IMR-90 (cell line): ENCODE measurements around the gene C12orf60. TPM values are rescaled to one million over a fixed set of nuclear protein-coding genes. Genes with fewer than 3 reads are reported as not detected.

Experiments
- ATAC-seq: fragments of 200-7000 bp; cut with Tn5 transposase; 2 replicates; pipeline ENCODE4 v1.9.1; 2020; ENCODE audit warnings: low read depth, mild to moderate bottlenecking, moderate library complexity
- BruUV-seq: library from RNA; stranded (reverse); fragments of 400-500 nt; replicated peaks from 2 replicates; lab custom pipeline; 2021; lab: Mats Ljungman, UMichigan
- CTCF ChIA-PET: fragments of 300-600 bp; formaldehyde crosslinking; extraction: SDS; loops from one replicate; lab custom pipeline; 2021; ENCODE audit warnings: antibody characterized with exemption; lab: Yijun Ruan, JAX
- POLR2A ChIA-PET: fragments of 300-600 bp; sonication (Branson Sonifier 250); formaldehyde crosslinking; loops from one replicate; lab custom pipeline; 2022; ENCODE audit warnings: antibody characterized with exemption; ENCODE audit not compliant: unreplicated experiment; lab: Charles Lee
- DNase-seq: peaks from one replicate; pipeline ENCODE4 v3.0.0; 2013
- H2AFZ ChIP-seq: replicated peaks from 2 replicates; pipeline ENCODE3; 2013; ENCODE audit warnings: low read length, mild to moderate bottlenecking; ENCODE audit not compliant: poor library complexity
- H2AK5ac ChIP-seq: 2 replicates; pipeline ENCODE4 v1.6.1; 2013; ENCODE audit warnings: low read depth, low read length, inconsistent platforms
- H2AK9ac ChIP-seq: replicated peaks from 2 replicates; pipeline ENCODE3; 2013; ENCODE audit warnings: mild to moderate bottlenecking, low read depth, low read length, moderate library complexity; ENCODE audit not compliant: poor library complexity
- H2BK120ac ChIP-seq: 2 replicates; pipeline ENCODE4 v1.6.1; 2013; ENCODE audit warnings: low read depth, low read length, inconsistent platforms
- H2BK15ac ChIP-seq: 3 replicates; pipeline ENCODE4 v1.6.1; 2013; ENCODE audit warnings: low read depth, low read length, inconsistent platforms
- H2BK20ac ChIP-seq: 2 replicates; pipeline ENCODE4 v1.6.1; 2013; ENCODE audit warnings: low read depth, mild to moderate bottlenecking, inconsistent platforms, low read length, moderate library complexity
- H2BK5ac ChIP-seq: 2 replicates; pipeline ENCODE4 v1.6.1; 2013; ENCODE audit warnings: mild to moderate bottlenecking, low read depth, low read length, inconsistent platforms; ENCODE audit not compliant: poor library complexity, severe bottlenecking
- H3K14ac ChIP-seq: replicated peaks from 2 replicates; pipeline ENCODE4 v1.6.1; 2013; ENCODE audit warnings: low read depth, low read length, inconsistent platforms
- H3K18ac ChIP-seq: 2 replicates; pipeline ENCODE4 v1.6.1; 2013; ENCODE audit warnings: low read depth, low read length, control low read depth
- H3K23ac ChIP-seq: 2 replicates; pipeline ENCODE4 v1.6.1; 2013; ENCODE audit warnings: low read depth, low read length, inconsistent platforms
- H3K27ac ChIP-seq: 2 replicates; pipeline ENCODE4 v1.5.1; 2013; ENCODE audit warnings: mild to moderate bottlenecking, control low read depth, low read length; ENCODE audit not compliant: insufficient read depth
- H3K27me3 ChIP-seq: 2 replicates; pipeline ENCODE4 v1.6.1; 2013; ENCODE audit warnings: low read length; ENCODE audit not compliant: control insufficient read depth, insufficient read depth
- H3K36me3 ChIP-seq: 2 replicates; pipeline ENCODE4 v1.6.1; 2013; ENCODE audit warnings: low read length, mixed read lengths; ENCODE audit not compliant: control insufficient read depth, insufficient read depth
- H3K4ac ChIP-seq: 2 replicates; pipeline ENCODE4 v1.6.1; 2013; ENCODE audit warnings: low read depth, low read length, inconsistent platforms
- H3K4me1 ChIP-seq: 2 replicates; pipeline ENCODE4 v1.6.1; 2013; ENCODE audit warnings: low read length, mixed read lengths; ENCODE audit not compliant: control insufficient read depth, insufficient read depth
- H3K4me2 ChIP-seq: 2 replicates; pipeline ENCODE4 v1.6.1; 2013; ENCODE audit warnings: low read depth, mild to moderate bottlenecking, control low read depth, low read length, moderate library complexity
- H3K4me3 ChIP-seq: 2 replicates; pipeline ENCODE4 v1.5.1; 2013; ENCODE audit warnings: low read depth, mild to moderate bottlenecking, control low read depth, low read length, moderate library complexity; ENCODE audit not compliant: insufficient read depth
- H3K56ac ChIP-seq: 2 replicates; pipeline ENCODE4 v1.6.1; 2013; ENCODE audit warnings: low read length, inconsistent platforms; ENCODE audit not compliant: insufficient read depth; ENCODE audit errors: extremely low read depth
- H3K79me1 ChIP-seq, 2 experiments: 2 replicates each; pipeline ENCODE4 v1.6.1; 2013; ENCODE audit warnings: low read length in 2 of 2, inconsistent platforms in 1 of 2, low read depth in 1 of 2
- H3K9ac ChIP-seq: 2 replicates; pipeline ENCODE4 v1.6.1; 2013; ENCODE audit warnings: low read depth, low read length, control low read depth
- H3K9me1 ChIP-seq: 2 replicates; pipeline ENCODE4 v1.6.1; 2013; ENCODE audit warnings: low read length, inconsistent platforms; ENCODE audit not compliant: insufficient read depth
- H3K9me3 ChIP-seq: 2 replicates; pipeline ENCODE4 v1.6.1; 2013; ENCODE audit warnings: low read length; ENCODE audit not compliant: control insufficient read depth, insufficient read depth
- H4K20me1 ChIP-seq: 2 replicates; pipeline ENCODE4 v1.6.1; 2013; ENCODE audit warnings: low read length, inconsistent platforms; ENCODE audit not compliant: insufficient read depth
- H4K5ac ChIP-seq: 2 replicates; pipeline ENCODE4 v1.6.1; 2013; ENCODE audit warnings: mild to moderate bottlenecking, low read depth, low read length, control low read depth
- H4K8ac ChIP-seq, 2 experiments: 2 replicates each; pipeline ENCODE4 v1.6.1; 2013; ENCODE audit warnings: low read depth in 2 of 2, low read length in 2 of 2, control low read depth in 1 of 2, inconsistent platforms in 1 of 2
- H4K91ac ChIP-seq: 2 replicates; pipeline ENCODE4 v1.6.1; 2013; ENCODE audit warnings: low read depth, low read length, inconsistent platforms; ENCODE audit not compliant: insufficient read depth
- BHLHE40 ChIP-seq: fragments of 150-350 bp; IDR thresholded peaks from 2 replicates; pipeline ENCODE4 v1.6.1; 2016; ENCODE audit warnings: mild to moderate bottlenecking, low read depth, low read length
- CEBPB ChIP-seq: IDR thresholded peaks from 2 replicates; pipeline ENCODE4 v1.6.1; 2012; ENCODE audit warnings: low read depth, low read length, improper control_type of control experiment
- CHD1 ChIP-seq: IDR thresholded peaks from 2 replicates; pipeline ENCODE4 v1.6.1; 2012; ENCODE audit warnings: low read depth, low read length, improper control_type of control experiment
- CTCF ChIP-seq: conservative IDR thresholded peaks from 2 replicates; pipeline ENCODE4 v1.5.1; 2012; ENCODE audit warnings: mild to moderate bottlenecking, low read depth, low read length, improper control_type of control experiment
- FOS ChIP-seq: fragments of 150-350 bp; IDR thresholded peaks from 2 replicates; pipeline ENCODE4 v1.6.1; 2016; ENCODE audit warnings: low read depth, low read length
- MAFK ChIP-seq: IDR thresholded peaks from 2 replicates; pipeline ENCODE4 v1.6.1; 2012; ENCODE audit warnings: low read depth, low read length, improper control_type of control experiment
- MAZ ChIP-seq: IDR thresholded peaks from 2 replicates; pipeline ENCODE4 v1.6.1; 2012; ENCODE audit warnings: low read depth, mild to moderate bottlenecking, low read length, improper control_type of control experiment, moderate library complexity, borderline replicate concordance
- MXI1 ChIP-seq: IDR thresholded peaks from 2 replicates; pipeline ENCODE4 v1.6.1; 2012; ENCODE audit warnings: low read depth, mild to moderate bottlenecking, low read length, moderate library complexity, borderline replicate concordance
- NFE2L2 ChIP-seq: fragments of 150-350 bp; IDR thresholded peaks from 2 replicates; pipeline ENCODE4 v1.6.1; 2016; ENCODE audit warnings: low read depth, mild to moderate bottlenecking, low read length
- POLR2A ChIP-seq: IDR thresholded peaks from 2 replicates; pipeline ENCODE4 v1.6.1; 2012; ENCODE audit warnings: mild to moderate bottlenecking, low read depth, low read length
- RAD21 ChIP-seq: IDR thresholded peaks from 2 replicates; pipeline ENCODE4 v1.6.1; 2012; ENCODE audit warnings: low read length, improper control_type of control experiment
- RCOR1 ChIP-seq: IDR thresholded peaks from 2 replicates; pipeline ENCODE4 v1.6.1; 2012; ENCODE audit warnings: mild to moderate bottlenecking, low read length, improper control_type of control experiment; ENCODE audit not compliant: insufficient replicate concordance
- RFX5 ChIP-seq: IDR thresholded peaks from 2 replicates; pipeline ENCODE4 v1.8.0; 2012; ENCODE audit warnings: low read depth, mild to moderate bottlenecking, low read length, moderate library complexity
- SMC3 ChIP-seq: fragments of 150-350 bp; IDR thresholded peaks from 2 replicates; pipeline ENCODE4 v1.6.1; 2016; ENCODE audit warnings: low read depth, mild to moderate bottlenecking, antibody characterized with exemption, low read length, moderate library complexity
- USF2 ChIP-seq: fragments of 150-350 bp; IDR thresholded peaks from 2 replicates; pipeline ENCODE4 v1.6.1; 2017; ENCODE audit warnings: mild to moderate bottlenecking, antibody characterized with exemption, low read length, low read depth
- WGBS, 2 experiments: methylation state at CpG; one replicate each; pipeline versions ENCODE4 v1.1.5 to v1.1.7; 2013; ENCODE audit warnings: missing lambda C conversion rate in 2 of 2; ENCODE audit not compliant: insufficient read length in 1 of 2; ENCODE audit errors: extremely low coverage in 2 of 2; 5-methylcytosine and 5-hydroxymethylcytosine counted together
- dilution Hi-C: fragments of 300-500 bp; cut with HindIII; formaldehyde crosslinking; loops from one replicate; pipeline ENCODE4 v1.14.3; 2018; ENCODE audit warnings: low sequenced_read_pairs; ENCODE audit not compliant: unreplicated experiment
- in situ Hi-C: fragments of 300-500 bp; cut with MboI; formaldehyde crosslinking; loops from 3 replicates; pipeline ENCODE4 v1.14.3; 2019; ENCODE audit warnings: low sequenced_read_pairs, inconsistent platforms, mixed read lengths
- intact Hi-C: fragments of 100-400 bp; cut with micrococcal nuclease; formaldehyde crosslinking; loops from 2 replicates; pipeline ENCODE4 v1.10.0; 2022
- polyA plus RNA-seq, 3 experiments: library from polyadenylated mRNA; depleted of rRNA; stranded (reverse); fragments of >200 nt; gene quantifications; 2 replicates each; pipeline ENCODE4 v1.2.3, GENCODE V29; 2012; ENCODE audit warnings: low replicate concordance in 1 of 3
- total RNA-seq: library from RNA; depleted of rRNA; stranded (reverse); fragments of >200 nt; gene quantifications from 2 replicates; pipeline ENCODE4 v1.2.3, GENCODE V29; 2012
- TF ChIP-seq, protein P1 (sequence below): fragments of 150-350 bp; IDR thresholded peaks from 2 replicates; pipeline ENCODE4 v1.6.1; 2016; ENCODE audit warnings: low read depth, mild to moderate bottlenecking, low read length, moderate library complexity, borderline replicate concordance

Gene C12orf60
- total and polyA plus RNA-seq, 2 of the 4 experiments (the other 2 are of a cell fraction) = 1.1 TPM

DNA sequence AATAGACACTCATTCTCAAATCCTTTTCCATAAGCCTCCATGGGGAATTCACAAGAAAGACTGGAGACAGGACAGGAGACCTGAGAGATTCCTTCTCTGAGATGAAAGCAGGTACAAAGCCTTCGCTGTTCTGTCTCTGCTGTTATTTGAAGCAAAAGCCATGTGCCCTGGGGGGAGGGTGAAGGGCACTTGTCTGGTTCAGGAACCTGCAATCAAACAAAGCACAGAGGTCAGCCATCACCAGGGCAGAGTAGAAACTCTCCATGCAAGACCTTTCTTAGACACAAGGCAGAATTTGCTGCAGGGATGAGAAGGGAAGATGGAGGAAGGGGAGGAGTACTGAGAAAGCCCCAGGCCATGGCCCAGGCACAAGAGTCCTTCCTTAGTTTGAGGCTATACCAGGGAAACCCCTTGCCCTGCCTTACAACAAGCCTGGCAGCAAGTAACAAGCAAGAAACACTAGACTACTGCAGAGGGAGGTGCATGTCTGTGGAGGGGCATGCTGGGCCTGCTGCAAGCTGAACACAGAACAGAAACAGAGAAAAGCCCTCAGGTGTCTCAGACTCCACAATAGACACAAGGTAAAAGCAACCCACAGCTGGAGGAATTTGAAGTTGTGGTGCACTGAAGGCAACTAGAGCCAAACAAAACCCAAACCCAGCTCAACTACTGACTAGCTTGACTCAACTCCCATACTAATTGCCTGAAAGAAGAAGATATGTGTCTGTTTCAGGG lies 47.6 kb downstream of the C12orf60 start:
- dilution Hi-C loops (no loop called here), intact Hi-C loops (no loop called here), in situ Hi-C loops (no loop called here)
- H3K27ac ChIP-seq = no peak overlapping the region
- H4K20me1 ChIP-seq = no peaks in the 10 kb centered on the region
- H3K9me1 ChIP-seq = no peaks in the 10 kb centered on the region; the same call in 1 of the 2 replicates
- no peak overlapping the region for H2AFZ ChIP-seq
- H2AK9ac ChIP-seq = no peak overlapping the region
- POLR2A ChIA-PET = no interaction called here
- DNase-seq (no peak), ATAC-seq (no peak)
- H3K36me3 ChIP-seq = no peaks in the 10 kb centered on the region
- no peak overlapping the region for H3K23ac ChIP-seq
- no peak overlapping the region for H3K14ac ChIP-seq
- H3K56ac ChIP-seq = no peak overlapping the region
- H3K9ac ChIP-seq = no peak overlapping the region
- no peak overlapping the region for H3K18ac ChIP-seq
- no peak overlapping the region for H3K4ac ChIP-seq
- H3K4me2 ChIP-seq = no peak overlapping the region
- H2BK15ac ChIP-seq = no peak overlapping the region
- no peak overlapping the region for H2BK5ac ChIP-seq
- no peaks in the 10 kb centered on the region for H3K79me1 ChIP-seq
- TF ChIP-seq SMC3 = no peak
- no peak for TF ChIP-seq CEBPB
- TF ChIP-seq FOS = no peak
- TF ChIP-seq USF2 = no peak
- no peak for TF ChIP-seq CTCF
- TF ChIP-seq, protein P1, sequence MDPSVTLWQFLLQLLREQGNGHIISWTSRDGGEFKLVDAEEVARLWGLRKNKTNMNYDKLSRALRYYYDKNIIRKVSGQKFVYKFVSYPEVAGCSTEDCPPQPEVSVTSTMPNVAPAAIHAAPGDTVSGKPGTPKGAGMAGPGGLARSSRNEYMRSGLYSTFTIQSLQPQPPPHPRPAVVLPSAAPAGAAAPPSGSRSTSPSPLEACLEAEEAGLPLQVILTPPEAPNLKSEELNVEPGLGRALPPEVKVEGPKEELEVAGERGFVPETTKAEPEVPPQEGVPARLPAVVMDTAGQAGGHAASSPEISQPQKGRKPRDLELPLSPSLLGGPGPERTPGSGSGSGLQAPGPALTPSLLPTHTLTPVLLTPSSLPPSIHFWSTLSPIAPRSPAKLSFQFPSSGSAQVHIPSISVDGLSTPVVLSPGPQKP = no peak
- TF ChIP-seq BHLHE40 = no peak
- no peak for TF ChIP-seq MXI1
- no peak for TF ChIP-seq CHD1
- TF ChIP-seq RAD21 = no peak
- no peak for TF ChIP-seq RFX5
- TF ChIP-seq NFE2L2 = no peak
- no peak for TF ChIP-seq MAZ
- no peak for TF ChIP-seq MAFK
- TF ChIP-seq POLR2A = no peak
- TF ChIP-seq RCOR1 = no peak
- H2BK20ac ChIP-seq = no peak overlapping the region
- peaks cover 2% of the 10 kb centered on the region; the same call in 1 of the 2 replicates for H3K4me1 ChIP-seq
- no peak overlapping the region for H4K5ac ChIP-seq
- CTCF ChIA-PET = no interaction called here
- no peak overlapping the region for H2AK5ac ChIP-seq
- H3K4me3 ChIP-seq = no peak overlapping the region
- no peak overlapping the region for H2BK120ac ChIP-seq
- no peak overlapping the region for H4K8ac ChIP-seq
- no peaks in the 10 kb centered on the region for H3K27me3 ChIP-seq
- BruUV-seq = no TSS peak
- H4K91ac ChIP-seq = no peak overlapping the region
- no CpG with 5 or more reads among the region's 1 CpG for WGBS, 2 experiments
- H3K9me3 ChIP-seq = no peaks in the 10 kb centered on the region
